DMS79 treated with DMSO at 0.1 percent for 48 hours (cell line): Measurements from ENCODE around the gene BAIAP2.

Source experiments
- DNase-seq: peaks from one replicate; lab custom pipeline; 2025; lab: John Stamatoyannopoulos, UW

The BAIAP2 gene

GRCh38 chr17:81053041-81053970 lies 18.4 kb downstream of the BAIAP2 start:
- no peak for DNase-seq

- no peak for DNase-seq
Observed at GRCh38 chr17:81054308-81054707, 19.4 kb downstream of the BAIAP2 start.

DNA sequence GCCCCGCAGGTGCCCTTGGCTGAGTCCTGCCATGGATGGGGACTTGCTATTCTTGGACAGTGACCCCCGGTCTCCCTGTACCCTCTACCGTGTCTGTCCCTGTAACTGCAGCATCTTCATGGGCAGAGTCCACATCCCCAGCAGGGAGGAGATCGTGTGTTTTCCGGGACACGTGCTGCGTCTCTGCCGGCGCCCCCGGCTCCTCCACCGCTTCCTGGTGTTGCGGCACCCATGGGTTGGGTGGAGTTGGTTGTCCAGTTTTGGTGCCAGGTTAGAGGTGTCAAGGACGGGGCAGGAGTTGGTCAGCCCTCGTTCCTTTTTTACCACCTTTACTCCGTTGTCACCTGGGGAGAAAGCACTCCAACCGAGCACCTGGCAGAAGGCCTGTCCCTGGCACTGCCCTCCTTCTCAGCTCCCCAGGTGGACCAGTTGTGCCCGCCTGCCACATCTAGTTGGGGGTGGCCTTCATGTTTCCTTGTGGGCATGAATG lies 20.0 kb downstream of the BAIAP2 start:
- no peak for DNase-seq

GRCh38 chr17:81056312-81056711 lies 21.4 kb downstream of the BAIAP2 start:
- no peak for DNase-seq

DNA sequence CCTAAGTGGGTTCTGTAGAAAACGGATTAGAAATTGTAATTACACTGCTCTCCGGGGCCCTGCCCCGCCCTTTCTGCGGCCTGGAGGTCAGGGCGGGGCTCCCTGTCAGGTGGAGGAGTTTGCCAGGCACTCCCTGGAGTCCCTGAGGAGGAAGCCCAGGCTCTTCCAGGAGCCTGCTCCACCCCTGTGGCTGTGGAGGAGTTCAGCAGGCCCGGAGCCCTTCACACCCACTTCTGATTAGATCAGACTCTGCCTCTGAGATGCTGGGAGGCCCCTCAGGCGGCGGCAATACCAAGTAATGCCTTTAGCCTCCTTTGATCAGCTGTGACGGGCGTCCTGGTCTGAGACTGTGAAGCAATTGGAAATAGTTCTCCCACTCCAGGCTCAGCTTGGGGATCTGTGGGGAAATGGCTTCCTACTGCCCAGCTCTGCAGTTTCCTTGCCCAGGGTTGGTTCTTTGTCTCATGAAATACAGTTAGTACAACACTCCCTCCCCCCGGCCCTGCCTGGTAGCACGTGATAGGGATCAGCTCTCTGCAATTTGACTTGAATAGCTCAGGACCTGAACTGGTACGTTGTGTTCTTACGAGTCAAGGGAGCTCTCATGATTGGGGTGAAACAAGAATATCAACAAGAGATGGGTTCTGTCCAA lies 22.3 kb downstream of the BAIAP2 start:
- DNase-seq = no peak

DNA sequence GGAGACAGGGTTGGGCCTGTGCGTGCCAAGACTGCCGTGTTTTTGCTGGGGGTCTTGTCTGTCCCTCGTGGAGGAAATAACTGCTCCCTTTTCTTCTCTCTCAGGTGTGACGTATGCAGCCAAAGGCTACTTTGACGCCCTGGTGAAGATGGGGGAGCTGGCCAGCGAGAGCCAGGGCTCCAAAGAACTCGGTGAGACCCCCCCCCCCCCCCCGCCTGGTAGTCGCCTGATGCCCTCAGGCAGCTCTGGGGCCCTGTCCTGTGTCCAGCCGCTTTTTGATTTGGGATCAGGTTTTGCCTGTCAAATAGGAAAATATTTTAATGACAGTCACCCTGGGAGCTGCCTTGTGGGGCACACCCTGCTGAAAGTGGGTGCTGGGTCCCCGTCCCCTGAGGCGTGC lies 22.8 kb downstream of the BAIAP2 start:
- DNase-seq = no peak

DNA sequence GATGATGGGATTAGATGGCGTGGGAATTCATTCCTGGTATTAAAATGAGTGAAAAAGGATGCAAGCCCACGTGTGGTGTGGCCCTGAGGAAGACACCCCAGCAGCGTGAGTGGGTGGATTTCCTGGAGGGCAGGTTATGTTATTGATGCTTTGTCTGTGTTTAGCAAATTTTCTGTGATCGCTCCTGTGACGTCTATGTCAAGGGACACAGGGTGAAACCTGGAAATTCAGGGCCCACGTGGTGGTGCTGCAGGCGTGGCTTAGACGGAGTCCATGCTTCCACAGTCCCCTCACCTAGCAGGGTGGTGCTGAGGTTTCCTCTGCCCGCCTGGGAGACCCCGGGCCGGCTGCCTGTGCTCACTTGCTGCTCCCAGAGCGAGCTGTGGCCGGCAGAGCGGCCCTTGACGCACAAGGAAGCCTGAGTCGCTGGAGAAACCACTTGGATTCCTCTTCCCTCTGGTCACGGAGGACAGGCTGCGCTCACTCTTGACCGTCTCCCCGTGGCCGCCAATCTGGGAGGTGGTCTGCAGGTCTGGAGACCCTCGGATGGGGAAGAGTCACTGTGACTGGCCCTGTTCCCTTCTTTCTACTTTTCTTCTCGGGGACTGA lies 23.4 kb downstream of the BAIAP2 start:
- no peak for DNase-seq

- DNase-seq = no peak
Observed at GRCh38 chr17:81059026-81059425, 24.1 kb downstream of the BAIAP2 start.

DNA sequence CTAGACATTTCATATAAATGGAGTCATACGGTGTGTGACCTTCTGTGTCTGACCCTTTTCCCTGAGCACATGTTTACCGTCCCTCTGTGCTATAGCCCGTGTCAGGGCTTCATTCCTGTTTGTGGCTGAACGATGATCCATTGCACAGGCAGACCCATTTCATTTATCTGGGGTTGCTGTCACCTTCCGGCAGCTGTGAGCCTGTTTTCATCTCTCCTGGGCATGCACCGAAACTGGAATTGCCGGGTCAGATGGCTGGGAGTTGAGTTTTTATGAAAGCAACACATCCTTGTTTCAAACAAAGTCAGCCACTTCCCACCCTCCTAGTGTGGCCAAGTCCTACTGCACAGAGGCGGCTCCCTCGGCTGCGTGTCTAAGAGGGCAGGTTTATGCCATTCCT lies 25.5 kb downstream of the BAIAP2 start:
- DNase-seq = no peak

GRCh38 chr17:81061027-81061735 lies 26.2 kb downstream of the BAIAP2 start:
- DNase-seq = no peak

DNA sequence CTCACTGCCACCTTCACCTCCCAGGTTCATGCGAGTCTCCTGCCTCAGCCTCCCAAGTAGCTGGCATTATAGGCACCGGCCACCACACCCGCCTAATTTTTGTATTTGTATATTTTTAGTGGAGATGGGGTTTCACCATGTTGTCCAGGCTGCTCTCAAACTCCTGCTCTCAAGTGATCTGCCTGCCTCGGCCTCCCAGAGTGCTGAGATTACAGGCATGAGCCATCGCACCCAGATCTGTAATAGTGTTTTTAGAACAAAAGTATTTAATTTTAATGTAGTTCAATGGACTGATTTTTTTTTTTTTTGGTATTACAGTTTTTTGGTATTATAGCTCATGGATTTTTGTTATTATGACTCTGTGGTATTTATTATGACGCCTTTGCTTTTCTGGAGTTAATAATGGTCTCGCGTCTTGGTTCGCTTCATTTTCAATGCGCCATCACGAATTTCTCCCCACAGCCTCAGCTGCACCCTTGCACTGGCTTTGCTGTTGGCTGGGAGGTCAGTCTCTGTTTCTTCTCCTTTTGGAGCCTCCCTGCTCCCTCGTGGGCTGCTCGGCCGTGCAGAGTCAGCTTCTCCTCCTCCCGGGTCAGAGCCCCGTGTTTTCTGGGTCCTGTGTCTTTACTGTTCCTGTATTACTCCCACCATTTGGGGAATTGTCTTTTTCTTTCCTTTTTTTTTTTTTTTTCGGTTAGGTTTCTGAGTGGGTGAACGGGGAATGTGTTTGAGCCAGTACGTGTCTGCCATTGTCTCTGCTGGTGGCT lies 27.2 kb downstream of the BAIAP2 start:
- no peak for DNase-seq

DNA sequence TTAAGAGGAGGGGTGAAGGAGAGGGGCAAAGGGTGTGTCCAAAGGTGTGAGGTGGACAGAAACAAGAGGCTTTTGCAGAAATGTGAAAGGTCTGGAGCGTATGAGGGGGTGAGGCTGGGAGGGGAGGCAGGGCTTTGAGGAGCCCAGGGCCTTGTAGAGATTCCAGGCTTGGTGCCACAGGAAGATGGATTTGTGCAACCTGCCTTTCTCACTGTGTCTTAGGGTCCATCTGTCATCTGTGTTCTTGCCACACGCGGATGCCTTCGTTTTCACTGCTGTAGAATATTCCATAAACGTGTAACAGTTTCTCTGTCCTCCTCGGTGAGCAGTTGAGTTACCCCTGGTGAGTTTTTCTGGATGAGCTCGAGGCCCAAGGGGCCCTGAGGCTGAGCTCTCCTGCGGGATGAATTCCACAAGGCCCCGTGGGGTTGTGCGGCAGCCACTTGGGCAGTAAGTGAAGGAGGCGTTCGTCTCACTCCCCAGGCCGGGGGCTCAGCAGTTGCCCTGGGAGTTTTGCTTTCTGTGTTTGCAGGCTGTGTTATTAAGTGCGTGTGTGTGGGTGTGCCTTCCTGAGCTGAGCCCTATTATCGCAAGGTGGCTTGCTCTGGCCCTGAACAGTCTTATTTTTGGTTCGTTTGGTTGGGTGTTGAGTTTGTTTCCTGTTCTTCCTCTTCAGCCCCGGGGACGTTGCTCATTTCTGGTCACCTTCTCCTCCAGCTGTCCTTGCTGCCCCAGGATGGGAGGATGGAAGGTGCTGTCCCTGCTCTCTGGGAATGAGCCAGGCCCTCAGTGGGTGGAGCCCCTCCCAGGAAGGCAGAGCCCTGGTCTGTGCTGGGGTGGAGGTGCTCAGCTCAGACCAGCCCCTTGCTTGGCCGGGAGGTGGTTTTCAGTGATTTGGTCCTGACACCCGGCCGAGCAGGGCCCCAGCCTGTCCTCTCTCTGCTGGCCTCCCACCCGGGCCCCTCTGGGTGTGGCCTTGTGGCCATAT lies 28.4 kb downstream of the BAIAP2 start:
- no peak for DNase-seq

- DNase-seq = no peak
Observed at GRCh38 chr17:81064678-81065475, 29.9 kb downstream of the BAIAP2 start.

GRCh38 chr17:81065500-81065899 lies 30.5 kb downstream of the BAIAP2 start:
- DNase-seq = no peak

GRCh38 chr17:81066072-81066471 lies 31.1 kb downstream of the BAIAP2 start:
- DNase-seq = no peak

DNA sequence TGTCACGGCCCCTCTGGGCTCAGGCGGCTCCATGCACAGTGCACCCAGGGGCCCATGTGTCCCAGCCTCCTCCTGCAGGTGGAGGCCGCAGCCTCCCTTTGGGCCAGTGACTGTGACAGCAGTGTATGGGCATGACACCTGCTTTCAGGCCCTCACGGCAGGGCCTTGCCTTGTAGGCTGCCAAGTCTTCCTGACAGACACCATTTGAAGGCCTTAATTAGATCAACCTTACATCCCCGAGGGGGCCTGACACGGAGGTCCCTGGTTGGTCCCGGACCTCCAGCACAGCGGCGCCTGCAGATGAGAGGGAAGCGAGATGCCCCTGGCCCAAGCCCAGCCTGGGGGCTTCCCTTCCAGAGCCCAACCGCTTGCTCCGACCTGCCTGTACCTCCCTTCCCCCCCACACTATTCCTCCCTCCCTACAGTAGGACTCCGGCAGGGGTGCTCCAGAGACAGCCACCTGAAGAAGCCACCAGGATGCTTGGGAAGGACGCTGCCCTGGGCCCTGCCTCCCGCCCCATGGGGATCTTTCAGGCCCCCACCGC lies 31.9 kb downstream of the BAIAP2 start:
- DNase-seq = no peak

GRCh38 chr17:81067391-81067811 lies 32.5 kb downstream of the BAIAP2 start:
- DNase-seq = no peak

DNA sequence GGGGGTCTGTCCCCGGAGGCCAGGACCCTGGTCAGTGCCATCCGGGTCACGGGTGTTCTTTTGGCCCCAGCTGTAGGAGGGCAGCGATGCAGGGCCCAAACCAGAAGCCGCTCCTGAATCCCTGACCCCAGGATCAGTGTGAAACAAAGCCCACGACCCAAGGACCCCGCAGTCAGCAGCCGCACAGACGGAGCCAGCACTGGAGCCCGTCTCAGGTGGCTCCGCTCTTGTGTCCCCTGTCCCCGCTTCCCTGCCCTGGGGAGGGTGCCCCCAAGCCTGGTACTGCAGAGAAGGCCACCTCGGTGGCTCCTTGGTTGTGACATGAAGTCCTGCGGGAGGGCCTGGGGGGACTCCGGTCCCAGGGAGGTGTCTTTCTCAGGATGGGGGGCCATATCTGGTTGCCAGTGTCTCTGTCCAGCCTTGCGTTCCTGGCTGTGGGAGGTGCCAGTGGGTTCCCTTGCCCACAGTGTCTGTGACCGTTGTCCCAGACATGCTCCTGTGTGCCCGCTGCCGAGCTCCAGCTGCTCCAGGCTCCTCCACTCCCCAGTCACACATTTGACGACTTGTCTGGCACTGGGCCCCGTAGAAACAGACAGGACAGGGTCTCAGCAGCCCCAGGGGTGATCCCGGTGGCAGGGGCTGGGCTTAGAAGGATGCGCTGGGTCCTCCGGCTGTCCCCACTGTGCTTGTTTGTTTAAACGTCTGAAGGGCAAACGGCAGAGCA lies 33.6 kb downstream of the BAIAP2 start:
- no peak for DNase-seq
